H1 (cell line): ENCODE data around the gene PELO. TPM values are rescaled to one million over a fixed set of nuclear protein-coding genes. Genes with fewer than 3 reads are reported as not detected.
"Not testable (repeated sequence)": the region's sequence is repeated elsewhere in the genome, so short reads cannot be mapped to it uniquely, and the experiment has no call there.

ENCODE experiments used
- CTCF ChIA-PET: fragments of 300-600 bp; sonication (Branson Sonifier 250); formaldehyde crosslinking; loops from one replicate; lab custom pipeline; 2021; ENCODE audit not compliant: partially characterized antibody; lab: Charles Lee
- POLR2A ChIA-PET: fragments of 300-600 bp; sonication (Branson Sonifier 250); formaldehyde crosslinking; loops from one replicate; lab custom pipeline; 2021; ENCODE audit warnings: inconsistent platforms; ENCODE audit not compliant: partially characterized antibody; lab: Charles Lee
- DNase-seq, 2 experiments: peaks; one replicate each; pipeline versions ENCODE4 v3.0.0 to v3.0.0-alpha.2; 2010 to 2022; ENCODE audit warnings: low spot score in 2 of 2, low read depth in 1 of 2, mixed read lengths in 1 of 2
- FAIRE-seq: peaks from 2 replicates; lab custom pipeline; 2011; peaks lifted over from hg19 to GRCh38; lab: Jason Lieb, UNC
- H2AFZ ChIP-seq: 2 replicates; pipeline ENCODE4 v1.8.1; 2012; ENCODE audit warnings: low read length, inconsistent platforms
- H2AK5ac ChIP-seq: 2 replicates; pipeline ENCODE4 v1.6.1; 2013; ENCODE audit warnings: low read depth, low read length
- H2BK120ac ChIP-seq: replicated peaks from 2 replicates; pipeline ENCODE3; 2013; ENCODE audit warnings: low read depth, low read length, inconsistent platforms
- H2BK12ac ChIP-seq: 2 replicates; pipeline ENCODE4 v1.6.1; 2013; ENCODE audit warnings: low read depth, low read length
- H2BK15ac ChIP-seq: 2 replicates; pipeline ENCODE4 v1.6.1; 2013; ENCODE audit warnings: low read length
- H2BK20ac ChIP-seq: 2 replicates; pipeline ENCODE4 v1.6.1; 2013; ENCODE audit warnings: low read length
- H2BK5ac ChIP-seq: 2 replicates; pipeline ENCODE4 v1.6.1; 2013; ENCODE audit warnings: low read depth, low read length
- H3K14ac ChIP-seq: 2 replicates; pipeline ENCODE4 v1.6.1; 2013; ENCODE audit warnings: inconsistent platforms; ENCODE audit not compliant: insufficient read length
- H3K18ac ChIP-seq: 2 replicates; pipeline ENCODE4 v1.6.1; 2013; ENCODE audit warnings: low read length; ENCODE audit errors: extremely low read depth
- H3K23ac ChIP-seq: 2 replicates; pipeline ENCODE4 v1.6.1; 2013; ENCODE audit warnings: inconsistent platforms; ENCODE audit not compliant: insufficient read length
- H3K23me2 ChIP-seq: 2 replicates; pipeline ENCODE4 v1.6.1; 2013; ENCODE audit warnings: low read depth, low read length
- H3K27ac ChIP-seq: 2 replicates; pipeline ENCODE4 v1.6.1; 2011; ENCODE audit warnings: low read depth, low read length, inconsistent platforms
- H3K27me3 ChIP-seq, 4 experiments: replicated peaks in 1 of 4; 1 replicate in 1 of 4; 2 replicates in 3 of 4; pipeline versions ENCODE4 v1.6.1 to v1.8.1; 2011 to 2013; ENCODE audit warnings: low read length in 3 of 4, mild to moderate bottlenecking in 3 of 4, inconsistent platforms in 2 of 4, mixed read lengths in 2 of 4, moderate library complexity in 1 of 4; ENCODE audit not compliant: control insufficient read depth in 3 of 4, insufficient read depth in 3 of 4; ENCODE audit errors: extremely low read depth in 1 of 4
- H3K36me3 ChIP-seq, 4 experiments: 2 replicates each; pipeline versions ENCODE4 v1.6.1 to v1.8.1; 2011 to 2013; ENCODE audit warnings: mild to moderate bottlenecking in 4 of 4, low read length in 3 of 4, moderate library complexity in 2 of 4, control low read depth in 1 of 4, inconsistent platforms in 1 of 4; ENCODE audit not compliant: insufficient read depth in 4 of 4, control insufficient read depth in 2 of 4
- H3K4ac ChIP-seq: replicated peaks from 2 replicates; pipeline ENCODE3; 2013; ENCODE audit warnings: low read length, low read depth, mixed read lengths, inconsistent platforms; ENCODE audit not compliant: insufficient read length
- H3K4me1 ChIP-seq, 4 experiments: replicated peaks in 1 of 4; 1 replicate in 1 of 4; 2 replicates in 3 of 4; pipeline versions ENCODE4 v1.6.1 to v1.8.1; 2011 to 2013; ENCODE audit warnings: low read length in 3 of 4, inconsistent platforms in 2 of 4, mixed read lengths in 1 of 4; ENCODE audit not compliant: insufficient read depth in 4 of 4, control insufficient read depth in 3 of 4
- H3K4me2 ChIP-seq, 2 experiments: 2 replicates each; pipeline versions ENCODE4 v1.6.1 to v1.8.1; 2011 to 2013; ENCODE audit warnings: low read depth in 2 of 2, low read length in 2 of 2, control low read depth in 1 of 2, inconsistent platforms in 1 of 2, mild to moderate bottlenecking in 1 of 2; ENCODE audit not compliant: insufficient read depth in 1 of 2
- H3K4me3 ChIP-seq, 4 experiments: fragments of 200-600, 300-600 bp in 1 of 4; sonication (generic), shearing (Covaris generic), sonication (Bioruptor Twin) in 1 of 4; 2 replicates each; pipeline versions ENCODE4 v1.5.1 to v1.8.1; 2011 to 2016; ENCODE audit warnings: low read length in 4 of 4, low read depth in 3 of 4, control low read depth in 2 of 4, inconsistent platforms in 2 of 4, mild to moderate bottlenecking in 2 of 4, mixed read lengths in 1 of 4, moderate library complexity in 1 of 4; ENCODE audit not compliant: insufficient read depth in 2 of 4; ENCODE audit errors: extremely low read depth in 1 of 4
- H3K56ac ChIP-seq: replicated peaks from 2 replicates; pipeline ENCODE3; 2013; ENCODE audit warnings: low read depth, mild to moderate bottlenecking, mixed read lengths, low read length, inconsistent platforms; ENCODE audit not compliant: insufficient read length
- H3K79me1 ChIP-seq: 2 replicates; pipeline ENCODE4 v1.6.1; 2013; ENCODE audit warnings: low read depth, low read length, control low read depth
- H3K79me2 ChIP-seq, 2 experiments: 2 replicates each; pipeline versions ENCODE4 v1.6.1 to v1.8.1; 2012 to 2013; ENCODE audit warnings: low read length in 2 of 2, mild to moderate bottlenecking in 2 of 2, inconsistent platforms in 1 of 2; ENCODE audit not compliant: insufficient read depth in 2 of 2, control insufficient read depth in 1 of 2
- H3K9ac ChIP-seq, 4 experiments: replicated peaks in 1 of 4; 1 replicate in 1 of 4; 2 replicates in 3 of 4; pipeline versions ENCODE4 v1.6.1 to v1.8.1; 2011 to 2013; ENCODE audit warnings: low read depth in 3 of 4, low read length in 3 of 4, control low read depth in 2 of 4, mild to moderate bottlenecking in 2 of 4, moderate library complexity in 2 of 4, inconsistent platforms in 1 of 4; ENCODE audit errors: extremely low read depth in 1 of 4
- H3K9me3 ChIP-seq, 2 experiments: 2 replicates each; pipeline versions ENCODE4 v1.6.1 to v1.8.1; 2012 to 2013; ENCODE audit warnings: mild to moderate bottlenecking in 2 of 2, moderate library complexity in 2 of 2, control low read depth in 1 of 2, inconsistent platforms in 1 of 2, low read depth in 1 of 2, low read length in 1 of 2, mixed read lengths in 1 of 2; ENCODE audit not compliant: insufficient read depth in 2 of 2
- H4K20me1 ChIP-seq, 2 experiments: replicated peaks in 1 of 2; 2 replicates each; pipeline versions ENCODE3 to v1.8.1; 2011 to 2013; ENCODE audit warnings: inconsistent platforms in 2 of 2, low read length in 2 of 2, mild to moderate bottlenecking in 1 of 2; ENCODE audit not compliant: insufficient read depth in 2 of 2, control insufficient read depth in 1 of 2
- H4K5ac ChIP-seq: 2 replicates; pipeline ENCODE4 v1.6.1; 2013; ENCODE audit warnings: low read length, low read depth, mixed read lengths, inconsistent platforms; ENCODE audit not compliant: insufficient read length
- H4K8ac ChIP-seq: 2 replicates; pipeline ENCODE4 v1.8.0; 2013; ENCODE audit warnings: mild to moderate bottlenecking, moderate library complexity, low read length, inconsistent platforms; ENCODE audit not compliant: insufficient read depth; ENCODE audit errors: extremely low read depth
- H4K91ac ChIP-seq: replicated peaks from 2 replicates; pipeline ENCODE3; 2013; ENCODE audit warnings: low read length, mixed read lengths, inconsistent platforms; ENCODE audit not compliant: insufficient read length
- BRCA1 ChIP-seq: IDR thresholded peaks from 2 replicates; pipeline ENCODE4 v1.6.1; 2012; ENCODE audit warnings: low read depth, low read length, improper control_type of control experiment
- CTBP2 ChIP-seq: IDR thresholded peaks from 2 replicates; pipeline ENCODE4 v1.7.0; 2011; ENCODE audit warnings: borderline replicate concordance, mild to moderate bottlenecking, moderate library complexity, mixed read lengths, low read length; ENCODE audit not compliant: insufficient read depth, insufficient read length
- JUN ChIP-seq: IDR thresholded peaks from 2 replicates; pipeline ENCODE4 v1.6.1; 2011; ENCODE audit warnings: low read depth, mild to moderate bottlenecking, improper control_type of control experiment, low read length
- SIRT6 ChIP-seq: IDR thresholded peaks from one replicate; pipeline ENCODE4 v1.7.1; 2012; ENCODE audit warnings: low read length, inconsistent platforms
- WGBS, 2 experiments: shearing (Covaris generic) in 1 of 2; methylation state at CpG; one replicate each; pipeline versions ENCODE4 v1.1.6 to v1.1.7; 2013 to 2015; ENCODE audit warnings: low lambda C conversion rate in 2 of 2, mixed read lengths in 2 of 2, inconsistent platforms in 1 of 2, low coverage in 1 of 2, missing lambda C conversion rate in 1 of 2; ENCODE audit not compliant: insufficient replicate concordance in 2 of 2, insufficient coverage in 1 of 2, insufficient read length in 1 of 2; ENCODE audit errors: extremely low coverage in 1 of 2, missing lambda C conversion rate in 1 of 2; 5-methylcytosine and 5-hydroxymethylcytosine counted together
- polyA plus RNA-seq, 7 experiments: library from polyadenylated mRNA; depleted of rRNA in 3 of 7; stranded (reverse) in 5 of 7; unstranded in 2 of 7; fragments of >200 nt in 5 of 7; fragments of 200-250 nt in 2 of 7; gene quantifications; 1 replicate in 5 of 7; 2 replicates in 1 of 7; 4 replicates in 1 of 7; pipeline versions ENCODE4 v1.2.1 to v1.2.3, GENCODE V29; 2011 to 2013; ENCODE audit warnings: missing spikeins in 2 of 7, mixed read lengths in 2 of 7
- total RNA-seq: library from RNA; stranded (reverse); fragmentation: NEBNext Ultra II Directional; extraction: Animal tissue kit (Norgen Biotek cat#: 25700); gene quantifications from 2 replicates; pipeline ENCODE4 v1.2.1, GENCODE V29; 2021

The PELO gene
- total and polyA plus RNA-seq, 2 of the 8 experiments (the other 6 are each of a cell fraction or from before 2014, with no cell fraction given) = 10.8 to 18.5 TPM

GRCh38 chr5:52743970-52744369 is 43.7 kb upstream of the PELO start (continued):
- TF ChIP-seq CTBP2 (no peak), BRCA1 (no peak), SIRT6 (no peak), JUN (no peak)

DNA sequence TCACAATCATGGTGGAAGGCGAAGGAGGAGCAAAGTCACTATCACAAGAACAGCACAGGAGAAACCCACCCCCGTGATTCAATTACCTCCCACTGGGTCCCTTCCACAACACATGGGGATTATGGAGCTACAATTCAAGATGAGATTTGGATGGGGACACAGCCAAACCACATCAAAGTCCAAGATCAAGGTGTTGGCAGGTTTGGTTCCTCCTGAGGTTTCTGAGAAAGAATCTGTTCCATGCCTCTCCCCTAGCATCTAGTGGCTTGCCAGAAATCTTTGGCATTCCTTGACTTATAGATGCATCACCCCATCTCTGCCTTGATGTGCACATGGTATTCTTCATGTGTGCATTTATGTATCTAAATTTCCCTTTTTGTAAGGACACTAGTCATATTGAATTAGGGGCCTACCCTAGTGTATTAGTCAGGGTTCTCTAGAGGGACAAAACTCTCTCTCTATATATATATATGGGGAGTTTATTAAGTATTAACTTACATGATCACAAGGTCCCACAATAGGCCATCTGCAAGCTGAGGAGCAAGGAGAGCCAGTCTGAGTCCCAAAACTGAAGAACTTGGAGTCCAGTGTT is 42.8 kb upstream of the PELO start:
- H2AK5ac ChIP-seq, H3K4me1 ChIP-seq, H2BK5ac ChIP-seq, FAIRE-seq, H3K18ac ChIP-seq, H3K23ac ChIP-seq, H3K4me3 ChIP-seq, H4K5ac ChIP-seq, H3K79me1 ChIP-seq, H4K91ac ChIP-seq, H2BK20ac ChIP-seq, H4K20me1 ChIP-seq, H3K9ac ChIP-seq, DNase-seq, H3K9me3 ChIP-seq, H3K36me3 ChIP-seq, H3K56ac ChIP-seq, POLR2A ChIA-PET, H2BK15ac ChIP-seq, H3K4ac ChIP-seq, H2BK120ac ChIP-seq, H2AFZ ChIP-seq, H3K27me3 ChIP-seq, H3K79me2 ChIP-seq, H3K27ac ChIP-seq, H3K23me2 ChIP-seq, H2BK12ac ChIP-seq, H3K4me2 ChIP-seq, CTCF ChIA-PET, H3K14ac ChIP-seq, H4K8ac ChIP-seq: not testable (repeated sequence)
- WGBS, 2 experiments = 87% methylated on average over 2 of the region's 2 CpGs; no CpG with 5 or more reads in 1 of the 2 experiments
